ENCODE data around the gene STK39.

Gene STK39

GRCh38 chr2:167944825-167945659, 302.4 kb downstream of the STK39 start:
- DNase-seq = no peak

- no peak for DNase-seq
Observed at GRCh38 chr2:167943897-167944296, 303.5 kb downstream of the STK39 start.

- no peak for DNase-seq
Observed at GRCh38 chr2:167943368-167943767, 304.0 kb downstream of the STK39 start.

- DNase-seq = no peak
Observed at GRCh38 chr2:167942366-167943081, 304.9 kb downstream of the STK39 start.

- no peak for DNase-seq
Observed at GRCh38 chr2:167941604-167942003, 305.8 kb downstream of the STK39 start.

GRCh38 chr2:167940734-167941507, 306.5 kb downstream of the STK39 start:
- no peak for DNase-seq

- no peak for DNase-seq
Observed at GRCh38 chr2:167940346-167940725, 307.1 kb downstream of the STK39 start.

- DNase-seq = no peak
Observed at GRCh38 chr2:167939514-167940345, 307.7 kb downstream of the STK39 start.

- no peak for DNase-seq
Observed at GRCh38 chr2:167937403-167937802, 310.0 kb downstream of the STK39 start.

GRCh38 chr2:167935803-167936110, 311.6 kb downstream of the STK39 start:
- DNase-seq = no peak

- DNase-seq = no peak
Observed at GRCh38 chr2:167933097-167933814, 314.1 kb downstream of the STK39 start.

- no peak for DNase-seq
Observed at GRCh38 chr2:167932123-167932693, 315.2 kb downstream of the STK39 start.

GRCh38 chr2:167929484-167929883, 317.9 kb downstream of the STK39 start:
- no peak for DNase-seq

GRCh38 chr2:167928434-167928833, 319.0 kb downstream of the STK39 start:
- DNase-seq = no peak

GRCh38 chr2:167925758-167926157, 321.6 kb downstream of the STK39 start:
- no peak for DNase-seq

- DNase-seq = no peak
Observed at GRCh38 chr2:167924556-167924955, 322.8 kb downstream of the STK39 start.

- no peak for DNase-seq
Observed at GRCh38 chr2:167916756-167917155, 330.6 kb downstream of the STK39 start.

GRCh38 chr2:167914969-167915368, 332.4 kb downstream of the STK39 start:
- no peak for DNase-seq

- no peak for DNase-seq
Observed at GRCh38 chr2:167908786-167909185, 338.6 kb downstream of the STK39 start.

GRCh38 chr2:167905668-167906067, 341.7 kb downstream of the STK39 start:
- DNase-seq = no peak
